ENCODE results near the gene SLC30A7.
"Not testable (repeated sequence)": the region's sequence is repeated elsewhere in the genome, so short reads cannot be mapped to it uniquely, and the experiment has no call there.

Gene SLC30A7

DNA sequence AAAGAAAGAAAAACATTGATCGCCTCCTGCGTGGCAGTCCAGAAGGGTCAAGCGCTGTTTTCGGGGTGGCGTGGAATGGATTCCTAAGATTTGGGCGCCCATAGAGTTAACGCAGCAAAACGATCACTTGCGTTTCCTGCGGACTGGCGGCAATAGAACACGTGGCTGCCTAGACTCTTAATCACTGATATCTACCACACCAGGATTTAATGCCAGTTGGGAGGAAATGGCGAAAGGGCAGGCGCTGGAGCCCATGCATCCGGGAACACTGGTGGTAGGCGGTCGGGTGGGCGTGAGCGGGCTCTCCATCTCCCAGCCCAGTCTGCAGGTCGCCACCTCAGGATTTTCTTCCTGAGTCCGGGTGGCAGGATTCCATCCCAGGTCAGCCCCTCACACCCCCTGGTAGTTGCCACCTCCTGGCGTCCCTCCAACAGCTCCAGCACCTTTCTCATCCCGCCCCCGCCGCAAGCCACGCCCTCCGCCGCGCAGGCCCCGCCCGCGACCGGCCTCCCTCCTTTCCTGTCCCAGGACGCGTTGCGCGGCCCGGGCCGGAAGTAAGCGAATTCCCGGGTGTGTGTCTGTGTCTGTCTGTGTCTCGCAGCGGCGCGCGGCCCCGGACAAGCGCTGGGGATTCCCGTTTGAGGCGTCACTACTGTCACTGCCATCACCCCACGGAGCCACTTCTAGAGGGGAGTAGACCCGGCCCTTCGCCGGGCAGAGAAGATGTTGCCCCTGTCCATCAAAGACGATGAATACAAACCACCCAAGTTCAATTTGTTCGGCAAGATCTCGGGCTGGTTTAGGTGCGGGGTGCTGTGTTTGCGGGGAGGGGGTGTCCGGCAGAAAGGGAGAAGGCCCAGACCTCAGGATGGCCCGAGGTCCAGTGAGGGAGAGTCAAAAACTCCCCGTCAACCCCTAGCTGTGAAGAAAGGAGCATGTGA lies at the start of gene SLC30A7:
TSS of gene SLC30A7 (plus strand) at position 551 of the 941 bp plus-strand sequence. CDS start at position 724, 173 bp downstream.
- DNase-seq: peak; percentile 99

DNA sequence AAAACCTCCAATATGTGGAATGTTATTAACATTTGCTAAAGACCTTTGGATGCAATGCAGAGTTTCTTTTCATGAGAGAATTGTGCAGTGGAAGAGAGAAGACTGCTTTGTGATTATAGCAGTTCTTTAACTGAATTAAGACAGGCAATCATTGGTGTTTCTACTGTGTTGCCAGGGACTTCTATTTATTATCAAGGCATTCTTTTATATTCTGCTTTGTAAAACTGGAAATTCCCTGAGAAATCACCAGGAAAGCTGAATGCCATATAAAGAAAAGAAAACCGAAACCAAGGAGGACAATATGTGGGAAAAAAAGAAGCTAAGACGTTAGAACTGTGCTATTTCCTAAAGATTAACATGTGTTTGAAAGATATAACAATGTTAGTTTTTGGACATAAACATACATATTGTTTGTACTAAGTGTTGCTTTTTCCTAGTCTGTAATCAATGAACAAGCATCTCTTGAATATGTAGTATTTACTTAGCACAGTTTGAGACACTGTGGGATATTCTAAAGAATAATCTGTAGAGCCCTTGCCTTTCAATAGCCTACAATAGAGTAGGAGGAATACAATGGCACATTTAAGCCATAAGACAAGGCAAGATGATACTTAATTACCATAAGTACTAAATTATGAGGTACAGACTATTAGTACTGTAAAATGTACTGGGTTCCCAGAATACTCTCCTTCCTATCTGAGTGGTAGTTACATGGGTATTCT lies 48.4 kb upstream of the SLC30A7 start:
- DNase-seq: no peak

DNA sequence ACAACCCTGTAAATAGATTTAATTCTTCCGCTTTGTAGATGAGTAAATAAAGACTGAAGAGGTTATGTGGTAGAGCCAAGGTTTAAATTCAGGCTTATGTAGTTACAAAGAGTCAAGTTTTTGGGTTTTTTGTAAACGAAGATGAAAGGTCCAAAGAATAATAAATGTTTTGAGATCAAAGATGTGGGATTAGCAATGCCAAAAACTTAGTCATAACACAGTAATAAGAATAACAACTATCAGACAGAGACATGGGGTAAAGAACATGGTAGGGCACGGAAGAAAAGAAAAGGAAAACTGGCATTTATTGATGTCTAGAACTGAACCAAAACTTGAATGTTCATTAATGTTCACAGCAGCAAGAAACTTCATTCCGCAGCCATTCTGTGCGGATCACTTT lies 44.2 kb upstream of the SLC30A7 start:
- DNase-seq: no peak

DNA sequence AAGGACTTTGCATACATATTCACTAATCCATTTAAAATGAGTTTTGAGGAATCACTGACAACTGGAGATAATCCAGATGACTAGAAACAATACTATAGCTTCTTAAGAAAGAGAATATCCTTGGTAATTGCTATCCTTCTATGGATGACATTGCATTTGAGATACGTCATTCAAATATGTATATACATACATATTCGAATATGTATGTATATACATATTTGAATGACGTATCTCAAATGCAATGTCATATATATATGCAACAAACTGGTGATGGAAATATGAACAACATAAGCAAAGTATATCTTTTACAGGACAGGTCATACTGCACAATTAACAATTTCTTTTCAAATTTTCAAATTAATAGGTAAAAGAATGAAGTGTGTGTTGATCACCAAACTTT lies 42.9 kb upstream of the SLC30A7 start:
- no peak for DNase-seq

DNA sequence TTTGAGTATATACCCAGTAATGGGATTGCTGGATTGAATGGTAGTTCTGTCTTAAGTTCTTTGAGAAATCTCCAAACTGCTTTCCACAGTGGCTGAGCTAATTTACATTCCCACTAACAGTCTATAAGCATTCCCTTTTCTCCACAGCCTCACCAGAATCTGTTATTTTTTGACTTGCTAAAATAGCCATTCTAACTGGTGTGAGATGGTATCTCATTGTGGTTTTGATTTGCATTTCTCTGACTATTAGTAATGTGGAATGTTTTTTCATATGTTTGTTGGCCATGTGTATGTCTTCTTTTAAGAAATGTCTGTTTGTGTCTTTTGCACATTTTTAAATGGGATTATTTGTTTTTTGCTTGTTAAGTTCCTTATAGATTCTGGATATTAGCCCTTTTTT lies 40.8 kb upstream of the SLC30A7 start:
- not testable (repeated sequence) for DNase-seq

DNA sequence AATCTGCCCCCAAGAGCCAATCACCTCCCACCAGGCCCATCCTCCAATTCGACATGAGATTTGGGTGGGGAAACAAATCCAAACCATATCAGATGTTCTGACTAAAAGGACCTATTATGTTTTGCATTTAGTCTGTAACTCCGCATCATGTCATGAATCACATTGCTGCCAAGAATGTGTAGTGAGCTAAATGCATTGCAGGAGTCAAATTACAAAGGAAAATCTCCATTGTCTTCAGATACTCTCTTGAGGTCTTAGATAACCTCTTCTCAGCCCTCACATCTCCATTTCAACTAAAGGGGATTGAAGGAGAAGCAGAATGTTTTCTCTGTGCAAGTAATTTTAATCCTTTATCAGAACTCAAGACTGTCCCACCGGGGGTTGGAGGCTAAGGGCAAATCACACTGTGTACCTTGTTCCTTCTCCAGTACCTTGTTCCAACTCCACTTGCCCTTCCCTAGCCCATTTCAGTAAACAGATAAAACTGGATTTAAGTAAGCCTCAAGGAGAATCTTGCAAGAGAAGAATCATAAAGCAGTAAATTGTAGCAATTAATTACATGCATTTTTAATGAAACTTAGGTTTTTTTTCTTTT lies 35.4 kb upstream of the SLC30A7 start:
- DNase-seq: no peak

- no peak for DNase-seq
Observed at GRCh38 chr1:100861379-100861778, 34.5 kb upstream of the SLC30A7 start.

- DNase-seq: no peak
Observed at GRCh38 chr1:100862591-100862990, 33.3 kb upstream of the SLC30A7 start.

- DNase-seq: no peak
Observed at GRCh38 chr1:100866041-100866900, 29.6 kb upstream of the SLC30A7 start.

DNA sequence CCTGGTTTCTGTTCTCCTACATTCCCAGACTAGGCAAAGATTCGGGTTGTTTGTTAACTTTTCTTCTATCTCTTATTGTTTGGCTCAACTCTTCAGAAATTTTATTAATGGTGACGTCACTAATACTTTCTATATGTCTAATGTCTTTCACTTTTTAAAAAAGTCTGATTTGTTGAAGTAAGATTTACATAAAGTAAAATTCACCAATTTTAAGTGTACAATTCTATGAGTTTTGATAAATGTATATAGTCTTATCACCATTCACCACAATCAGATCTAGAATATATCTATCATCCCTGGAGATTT lies 29.0 kb upstream of the SLC30A7 start:
- no peak for DNase-seq

DNA sequence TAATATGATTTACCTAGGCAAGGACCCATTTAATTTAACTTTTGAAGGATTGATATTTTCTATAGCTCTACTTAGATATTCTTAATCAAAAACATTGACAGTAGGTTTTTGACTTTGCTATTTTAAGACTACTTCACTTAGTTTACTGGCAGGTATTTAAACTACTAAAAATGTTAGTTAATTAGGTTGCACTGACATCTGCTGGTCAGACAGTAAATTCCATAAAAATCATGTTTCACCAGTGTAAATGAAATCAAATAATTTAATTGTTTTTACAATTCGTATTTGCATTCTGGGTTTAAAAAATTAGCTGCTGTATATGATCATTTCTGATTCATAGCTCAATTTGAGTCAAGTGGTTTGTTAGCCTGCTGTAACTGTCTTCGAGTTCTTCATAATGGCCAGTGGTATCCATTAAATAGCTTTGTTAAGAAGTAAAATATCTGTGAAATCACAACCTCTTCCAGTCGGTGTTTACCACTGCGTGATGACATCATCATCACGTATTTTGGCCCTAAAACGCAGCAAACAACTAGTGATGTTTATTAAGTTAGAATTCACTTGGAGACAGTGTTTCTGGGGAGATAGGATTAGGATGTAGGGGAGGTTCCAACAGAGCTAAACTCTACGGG lies 27.4 kb upstream of the SLC30A7 start:
- no peak for DNase-seq

- no peak for DNase-seq
Observed at GRCh38 chr1:100869996-100870395, 25.9 kb upstream of the SLC30A7 start.

DNA sequence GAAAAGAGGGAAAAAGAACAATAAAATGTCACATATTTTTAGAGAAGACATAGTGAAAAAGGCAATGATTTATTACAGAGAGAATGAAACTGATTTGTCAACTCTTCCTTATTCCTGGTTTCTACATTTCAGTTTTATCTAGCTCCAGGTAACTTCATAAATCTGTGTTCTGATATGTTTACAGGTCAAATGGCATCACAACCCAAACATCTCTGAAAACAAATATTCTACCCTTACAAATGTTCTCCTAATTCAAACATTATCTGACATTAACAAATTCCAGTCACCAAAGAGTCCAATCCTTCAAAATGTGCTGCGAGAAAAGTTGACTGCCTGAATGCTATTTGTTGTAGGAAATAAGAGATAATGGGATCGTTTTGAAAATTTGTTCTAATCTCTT lies 21.5 kb upstream of the SLC30A7 start:
- DNase-seq: no peak

DNA sequence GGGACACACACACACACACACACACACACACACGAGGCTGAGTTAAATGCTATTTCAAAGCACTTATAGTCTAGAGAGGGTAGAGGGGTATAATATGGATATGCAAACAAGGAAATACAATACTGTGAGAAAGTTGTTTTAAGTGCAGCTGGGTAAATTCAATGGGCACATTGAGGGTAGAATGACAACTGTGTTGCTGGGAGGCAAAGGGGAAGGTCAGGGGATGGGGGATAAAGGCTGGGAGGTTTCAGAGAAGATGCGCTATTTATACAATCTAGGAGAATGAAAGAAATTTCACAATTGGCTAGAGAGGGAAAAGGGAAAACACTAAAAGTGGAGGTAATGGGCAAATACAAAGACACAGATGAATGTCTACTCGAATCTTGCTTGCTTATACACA lies 20.7 kb upstream of the SLC30A7 start:
- no peak for DNase-seq

- no peak for DNase-seq
Observed at GRCh38 chr1:100876291-100876690, 19.6 kb upstream of the SLC30A7 start.

DNA sequence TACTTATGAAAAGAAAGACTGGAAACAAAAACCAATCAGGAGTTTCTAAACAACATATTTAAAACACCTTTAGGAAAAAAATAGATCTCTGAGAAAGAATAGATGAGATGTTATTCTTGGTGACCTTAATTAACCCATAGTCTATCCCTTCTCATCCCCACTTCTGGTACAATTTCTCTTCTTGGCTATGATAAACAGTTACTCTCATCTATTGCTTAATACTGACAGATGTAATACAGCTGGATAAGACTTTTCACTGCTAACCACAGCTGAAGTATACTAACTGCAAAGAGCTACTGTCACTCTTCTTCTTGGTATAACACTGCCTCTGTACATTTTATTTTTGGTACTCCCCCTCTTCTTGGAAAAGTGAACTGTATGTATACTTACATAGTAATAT lies 16.5 kb upstream of the SLC30A7 start:
- no peak for DNase-seq

- DNase-seq: no peak
Observed at GRCh38 chr1:100881687-100882086, 14.2 kb upstream of the SLC30A7 start.

DNA sequence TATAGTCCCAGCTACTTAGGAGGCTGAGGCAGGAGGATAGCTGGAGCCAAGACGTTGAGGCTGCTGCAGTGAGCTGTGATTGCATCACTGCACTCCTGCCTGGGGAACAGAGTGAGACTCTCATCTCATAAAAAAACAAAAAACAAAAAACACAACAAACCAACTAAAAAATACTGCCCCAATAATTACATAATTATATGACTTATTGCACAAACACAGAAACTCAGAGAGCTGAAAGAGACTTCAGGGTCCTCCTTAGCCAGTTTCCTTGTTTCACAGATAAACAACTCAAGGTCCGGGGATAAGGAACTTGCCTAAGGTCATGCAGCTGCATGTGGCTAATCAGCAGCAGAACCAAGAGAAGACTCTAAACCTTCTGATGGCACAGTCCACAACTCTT lies 13.2 kb upstream of the SLC30A7 start:
- DNase-seq: no peak

DNA sequence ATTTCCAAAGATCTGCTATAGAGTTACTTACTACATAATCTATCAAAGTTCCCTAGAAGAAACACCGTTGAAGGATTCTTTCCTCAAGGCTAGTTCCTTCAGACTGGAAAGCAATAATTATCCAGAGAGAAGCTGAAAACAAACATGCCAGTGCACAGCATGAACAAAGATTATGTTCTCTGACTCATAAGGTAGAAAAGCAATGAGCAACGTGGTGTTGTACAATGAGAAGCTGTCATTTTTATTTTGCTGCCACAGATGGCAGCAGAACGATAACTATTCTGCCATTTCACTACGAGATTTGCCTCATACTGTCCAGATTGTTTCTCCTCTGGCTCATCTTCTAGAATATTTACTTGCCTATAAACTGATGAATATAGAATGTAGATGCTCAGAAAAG lies 11.9 kb upstream of the SLC30A7 start:
- no peak for DNase-seq

DNA sequence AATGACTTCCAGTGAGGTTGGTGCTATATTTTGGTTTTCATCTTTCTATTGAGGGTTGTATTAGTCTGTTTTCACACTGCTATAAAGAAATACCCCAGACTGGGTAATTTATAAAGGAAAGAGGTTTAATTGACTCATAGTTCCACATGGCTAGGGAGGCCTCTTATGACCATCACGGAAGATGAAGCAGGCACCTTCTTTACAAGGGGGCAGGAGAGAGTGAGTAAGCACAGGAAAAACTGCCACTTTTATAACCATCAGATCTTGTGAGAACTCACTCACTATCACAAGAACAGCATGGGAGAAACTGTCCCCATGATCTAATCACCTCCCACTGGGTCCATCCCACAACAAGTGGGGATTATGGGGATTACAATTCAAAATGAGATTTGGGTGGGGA lies 6.9 kb upstream of the SLC30A7 start:
- not testable (repeated sequence) for DNase-seq

DNA sequence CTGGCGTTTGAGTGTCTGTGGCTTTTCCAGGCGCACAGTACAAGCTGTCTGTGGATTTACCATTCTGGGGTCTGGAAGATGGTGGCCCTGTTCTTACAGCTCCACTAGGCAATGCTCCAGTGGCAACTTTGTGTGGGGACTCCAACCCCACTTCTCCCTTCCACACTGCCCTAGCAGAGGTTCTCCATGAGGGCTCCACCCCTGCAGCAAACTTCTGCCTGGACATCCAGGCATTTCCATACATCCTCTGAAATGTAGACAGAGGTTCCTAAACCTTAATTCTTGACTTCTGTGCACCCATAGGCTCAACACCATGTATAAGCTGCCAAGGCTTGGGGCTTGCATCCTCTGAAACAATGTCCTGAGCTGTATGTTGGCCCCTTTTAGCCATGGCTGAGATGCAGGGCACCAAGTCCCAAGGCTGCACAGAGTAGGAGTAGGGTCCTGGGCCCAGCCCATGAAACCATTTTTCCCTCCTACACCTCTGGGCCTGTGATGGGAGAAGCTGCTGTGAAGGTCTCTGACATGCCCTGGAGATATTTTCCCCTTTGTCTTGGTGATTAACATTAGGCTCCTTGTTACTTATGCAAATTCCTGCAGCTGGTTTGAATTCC lies 5.9 kb upstream of the SLC30A7 start:
- DNase-seq: not testable (repeated sequence)

GRCh38 chr1:100891380-100891779 lies 4.5 kb upstream of the SLC30A7 start:
- no peak for DNase-seq
